HepG2 (cell line): ENCODE results near the gene DTHD1. TPM values are rescaled to one million over a fixed set of nuclear protein-coding genes. Genes with fewer than 3 reads are reported as not detected.

Source experiments
- ATAC-seq: fragments of 200-7000 bp; cut with Tn5 transposase; 3 replicates; pipeline ENCODE4 v1.9.1; 2020; ENCODE audit warnings: mild to moderate bottlenecking, moderate library complexity
- BruUV-seq: library from RNA; stranded (reverse); fragments of 400-500 nt; replicated peaks from 2 replicates; lab custom pipeline; 2021; lab: Mats Ljungman, UMichigan
- CTCF ChIA-PET: fragments of 300-600 bp; formaldehyde crosslinking; extraction: SDS; loops from one replicate; lab custom pipeline; 2021; ENCODE audit warnings: low total read pairs, inconsistent platforms, low intra/inter-chr PET ratio; lab: Yijun Ruan, JAX
- POLR2A ChIA-PET: fragments of 350-600 bp; sonication (Branson Sonifier 250); formaldehyde crosslinking; loops from one replicate; lab custom pipeline; 2020; ENCODE audit warnings: antibody characterized with exemption, inconsistent platforms; lab: Yijun Ruan, JAX
- DNase-seq: peaks from one replicate; pipeline ENCODE4 v3.0.0-alpha.2; 2015; ENCODE audit warnings: low spot score
- FAIRE-seq: peaks from 3 replicates; lab custom pipeline; 2011; peaks lifted over from hg19 to GRCh38; lab: Jason Lieb, UNC
- H2AFZ ChIP-seq: one replicate; pipeline ENCODE4 v1.6.1; 2011; ENCODE audit warnings: low read length, inconsistent platforms
- H3K27ac ChIP-seq: fragments of 300-600 bp; 3 replicates; pipeline ENCODE4 v1.8.0; 2011; ENCODE audit warnings: mixed run types, mild to moderate bottlenecking, mixed read lengths, low read length, inconsistent platforms; ENCODE audit not compliant: insufficient read depth; ENCODE audit errors: extremely low read length
- H3K27me3 ChIP-seq, 2 experiments: fragments of 200-600 bp in 1 of 2; 2 replicates in 1 of 2; 3 replicates in 1 of 2; pipeline versions ENCODE4 v1.6.0 to v1.8.0; 2011; ENCODE audit warnings: low read length in 2 of 2, mild to moderate bottlenecking in 2 of 2, moderate library complexity in 2 of 2, inconsistent platforms in 1 of 2; ENCODE audit not compliant: insufficient read depth in 2 of 2, control insufficient read depth in 1 of 2
- H3K36me3 ChIP-seq, 2 experiments: fragments of 200-600 bp in 1 of 2; replicated peaks in 1 of 2; 2 replicates in 1 of 2; 3 replicates in 1 of 2; pipeline versions ENCODE4 v1.5.1 to v1.8.0; 2011; ENCODE audit warnings: low read length in 2 of 2, inconsistent platforms in 1 of 2; ENCODE audit not compliant: insufficient read depth in 2 of 2, control insufficient read depth in 1 of 2
- H3K4me1 ChIP-seq: 2 replicates; pipeline ENCODE4 v1.5.1; 2012; ENCODE audit warnings: low read length, inconsistent platforms; ENCODE audit not compliant: insufficient read depth
- H3K4me2 ChIP-seq: 2 replicates; pipeline ENCODE4 v1.6.0; 2011; ENCODE audit warnings: low read depth, low read length, inconsistent platforms
- H3K4me3 ChIP-seq, 3 experiments: fragments of 200-600 bp in 1 of 3; sonication (generic), shearing (Covaris generic) in 1 of 3; replicated peaks in 1 of 3; 2 replicates each; pipeline ENCODE4 v1.5.1; 2011 to 2016; ENCODE audit warnings: low read length in 3 of 3, inconsistent platforms in 2 of 3, low read depth in 2 of 3, mild to moderate bottlenecking in 2 of 3, control low read depth in 1 of 3, mixed read lengths in 1 of 3; ENCODE audit not compliant: insufficient read depth in 1 of 3
- H3K79me2 ChIP-seq: one replicate; pipeline ENCODE4 v1.6.1; 2011; ENCODE audit warnings: low read length, inconsistent platforms; ENCODE audit not compliant: insufficient read depth
- H3K9ac ChIP-seq: 2 replicates; pipeline ENCODE4 v1.6.0; 2011; ENCODE audit warnings: mild to moderate bottlenecking, low read depth, low read length, inconsistent platforms; ENCODE audit not compliant: insufficient read depth
- H3K9me3 ChIP-seq: 2 replicates; pipeline ENCODE4 v1.5.1; 2012; ENCODE audit warnings: mild to moderate bottlenecking, low read length
- H4K20me1 ChIP-seq: 2 replicates; pipeline ENCODE4 v1.6.0; 2011; ENCODE audit warnings: inconsistent platforms, mild to moderate bottlenecking, low read length, moderate library complexity; ENCODE audit not compliant: insufficient read depth
- ATRX ChIP-seq: sonication (generic); formaldehyde crosslinking; IDR thresholded peaks from 2 replicates; pipeline ENCODE4 v1.4.0; 2020; ENCODE audit warnings: missing genetic modification reagents, borderline replicate concordance
- DBP ChIP-seq: sonication (generic); formaldehyde crosslinking; IDR thresholded peaks from 2 replicates; pipeline ENCODE4 v1.4.0; 2020; ENCODE audit warnings: missing genetic modification reagents; ENCODE audit errors: not compliant biosample characterization
- E2F2 ChIP-seq: sonication (generic); formaldehyde crosslinking; IDR thresholded peaks from 2 replicates; pipeline ENCODE4 v1.4.0; 2020; ENCODE audit warnings: missing genetic modification reagents, borderline replicate concordance
- ELF3 ChIP-seq: IDR thresholded peaks from 2 replicates; pipeline ENCODE4 v1.6.1; 2016; ENCODE audit warnings: missing genetic modification reagents, missing compliant biosample characterization
- ERF ChIP-seq: IDR thresholded peaks from 2 replicates; pipeline ENCODE4 v1.6.1; 2018; ENCODE audit warnings: missing biosample characterization, missing genetic modification reagents
- FOXM1 ChIP-seq: sonication (generic); formaldehyde crosslinking; IDR thresholded peaks from 2 replicates; pipeline ENCODE4 v1.5.0; 2020; ENCODE audit warnings: missing genetic modification reagents
- KDM5A ChIP-seq: fragments of 200-600 bp; sonication (generic); IDR thresholded peaks from 2 replicates; pipeline ENCODE4 v1.7.0; 2018; ENCODE audit warnings: antibody characterized with exemption, mild to moderate bottlenecking, low read length, borderline replicate concordance
- ZFP82 ChIP-seq: sonication (generic); formaldehyde crosslinking; IDR thresholded peaks from 2 replicates; pipeline ENCODE4 v1.5.1; 2020; ENCODE audit warnings: mild to moderate bottlenecking, missing genetic modification reagents, borderline replicate concordance
- ZNF30 ChIP-seq: sonication (generic); formaldehyde crosslinking; IDR thresholded peaks from 2 replicates; pipeline ENCODE4 v1.5.0; 2020; ENCODE audit warnings: mild to moderate bottlenecking, missing genetic modification reagents
- ZNF7 ChIP-seq: IDR thresholded peaks from 2 replicates; pipeline ENCODE4 v1.6.1; 2016; ENCODE audit warnings: missing biosample characterization, missing genetic modification reagents
- WGBS: methylation state at CpG from one replicate; pipeline ENCODE4 v1.1.6; 2017; ENCODE audit warnings: low lambda C conversion rate; 5-methylcytosine and 5-hydroxymethylcytosine counted together
- in situ Hi-C: cut with HindIII; loops from 2 replicates; pipeline ENCODE4 v1.10.0; 2017; ENCODE audit warnings: low pct_unique_long_range_greater_than_20kb; ENCODE audit not compliant: extremely low pct_ligation_motif_present
- intact Hi-C: fragments of 100-400 bp; cut with micrococcal nuclease; formaldehyde crosslinking; loops from one replicate; pipeline ENCODE4 v1.10.0; 2022; ENCODE audit not compliant: unreplicated experiment
- polyA plus RNA-seq, 8 experiments: library from polyadenylated mRNA; depleted of rRNA in 3 of 8; stranded (reverse) in 7 of 8; unstranded in 1 of 8; fragments of >200 nt; fragmentation: Illumina TruSeq in 4 of 8; extraction: Trizol in 4 of 8; gene quantifications; 2 replicates each; pipeline versions ENCODE4 v1.2.1 to v1.2.3, GENCODE V29; 2011 to 2016; ENCODE audit warnings: low read depth in 4 of 8, missing spikeins in 1 of 8, mixed read lengths in 1 of 8; ENCODE audit not compliant: insufficient read depth in 1 of 8
- total RNA-seq, 5 experiments: library from RNA; depleted of rRNA; stranded (reverse); fragments of >200 nt; fragmentation: Illumina TruSeq; extraction: Trizol; gene quantifications; 2 replicates each; pipeline ENCODE4 v1.2.3, GENCODE V29; 2016; ENCODE audit warnings: low read depth in 1 of 5

DTHD1 gene
- total and polyA plus RNA-seq, 2 of the 13 experiments (the other 11 are each of a cell fraction or from before 2014, with no cell fraction given), result not detected

GRCh38 chr4:36274158-36274557 is 7.3 kb upstream of the DTHD1 start (continued):
- TF ChIP-seq ELF3 (CRISPR knock-in tag) (no peak), ZFP82 (CRISPR knock-in tag) (no peak), ATRX (no peak)

GRCh38 chr4:36277533-36277932 is 3.9 kb upstream of the DTHD1 start:
- Histone ChIP-seq H3K27me3 (no peaks in the 10 kb centered on the region), H3K36me3 (no peaks in the 10 kb centered on the region), H3K9ac (no peak overlapping the region), H3K79me2 (no peaks in the 10 kb centered on the region), H3K4me1 (no peaks in the 10 kb centered on the region), H3K9me3 (no peaks in the 10 kb centered on the region), H3K27ac (no peak overlapping the region), H2AFZ (no peak overlapping the region), H4K20me1 (no peaks in the 10 kb centered on the region), H3K4me2 (no peak overlapping the region), H3K4me3 (no peak overlapping the region)
- WGBS, result 0% methylated on average over 4 of the region's 4 CpGs
- no peak for TF ChIP-seq FOXM1 (CRISPR knock-in tag)
- no peak for TF ChIP-seq E2F2 (CRISPR knock-in tag)
- no peak for TF ChIP-seq ERF (CRISPR knock-in tag)
- no peak for TF ChIP-seq KDM5A
- TF ChIP-seq ZNF7 (CRISPR knock-in tag), result no peak
- no peak for TF ChIP-seq DBP (CRISPR knock-in tag)
- TF ChIP-seq ZNF30 (CRISPR knock-in tag), result no peak
- DNase-seq (no peak), FAIRE-seq (no peak), ATAC-seq (no peak)
- intact Hi-C loops (no loop called here), in situ Hi-C loops (no loop called here)
- CTCF ChIA-PET, result no interaction called here
- POLR2A ChIA-PET, result no interaction called here
- BruUV-seq, result no TSS peak
